UCSD-AML1 (cell line): ENCODE data around the gene UBE2F.
"Not testable (repeated sequence)": the region's sequence is repeated elsewhere in the genome, so short reads cannot be mapped to it uniquely, and the experiment has no call there.

Experiments
- DNase-seq: peaks from one replicate; lab custom pipeline; 2025; ENCODE audit not compliant: unreplicated experiment; lab: John Stamatoyannopoulos, UW

UBE2F gene

DNA sequence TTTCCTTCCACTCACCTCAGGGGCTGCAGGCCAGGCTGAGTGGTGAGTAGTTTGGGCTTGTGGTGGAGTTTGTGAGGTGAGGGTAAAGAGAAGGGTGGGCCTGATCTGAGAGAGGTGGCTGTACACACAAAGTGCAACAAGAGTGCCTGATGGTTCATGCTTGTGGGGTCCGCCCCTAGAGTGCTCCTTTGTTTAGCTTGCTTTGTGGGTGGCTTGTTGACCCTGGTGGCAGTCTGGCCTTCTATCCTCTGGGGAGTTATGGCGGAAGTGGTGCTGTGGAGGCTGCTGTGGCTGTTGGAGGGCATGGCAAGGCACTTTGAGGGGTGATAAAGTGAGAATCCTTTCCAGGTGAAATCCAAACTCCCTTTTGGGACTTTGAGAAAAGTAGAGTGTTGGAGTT is 10.6 kb downstream of the UBE2F start:
- DNase-seq, result no peak

DNA sequence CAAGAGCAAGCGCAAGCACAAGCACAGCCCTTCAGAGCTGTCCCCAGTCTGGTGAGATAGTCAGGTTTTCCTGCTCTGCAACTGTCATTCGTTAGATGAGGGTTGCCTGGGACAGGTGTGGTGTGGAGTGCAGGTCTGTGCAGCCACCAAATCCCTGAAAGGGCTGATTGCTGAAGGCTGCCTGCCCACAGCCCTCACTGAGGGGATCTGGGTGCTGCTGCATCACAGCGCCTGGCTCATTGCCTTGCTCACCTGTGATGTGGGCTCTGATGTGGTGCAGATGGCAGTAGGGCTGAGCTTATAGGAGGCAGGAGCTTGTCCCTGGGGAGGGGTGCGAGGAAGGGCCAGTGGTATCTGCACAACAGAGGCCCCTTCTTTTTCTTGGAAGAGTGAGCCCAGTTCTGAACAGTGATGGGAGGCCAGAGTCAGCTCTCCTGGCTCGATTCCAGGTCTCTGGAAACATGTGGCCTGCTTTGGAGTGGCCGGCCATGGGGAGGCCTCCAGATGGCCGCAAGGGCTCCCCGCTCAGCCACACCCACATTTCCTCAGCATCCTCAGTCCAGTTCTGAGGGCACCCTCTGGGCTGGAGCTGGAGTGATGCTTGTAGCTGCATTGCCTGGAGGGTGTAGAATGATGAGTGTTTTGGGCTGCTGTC is 11.4 kb downstream of the UBE2F start:
- no peak for DNase-seq

DNA sequence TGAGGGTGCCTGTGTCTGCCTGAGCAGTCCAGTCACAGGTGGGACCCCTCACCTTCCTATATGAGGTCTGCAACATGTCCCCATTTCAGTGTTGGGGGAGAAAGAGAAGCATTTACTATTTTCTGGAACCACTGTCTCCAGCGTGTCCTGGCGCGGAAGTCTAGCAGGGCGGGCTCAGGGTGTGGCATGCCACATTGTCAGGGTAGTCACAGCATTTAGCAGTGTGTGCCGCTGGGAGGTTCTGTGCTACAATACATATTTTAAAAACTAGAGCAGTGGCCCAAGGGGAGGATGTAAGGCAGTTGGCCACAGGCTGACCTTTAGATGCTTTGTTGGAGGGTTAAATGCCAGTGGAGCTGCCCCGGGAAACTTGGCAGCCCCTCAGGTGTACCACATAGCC is 12.5 kb downstream of the UBE2F start:
- no peak for DNase-seq

DNA sequence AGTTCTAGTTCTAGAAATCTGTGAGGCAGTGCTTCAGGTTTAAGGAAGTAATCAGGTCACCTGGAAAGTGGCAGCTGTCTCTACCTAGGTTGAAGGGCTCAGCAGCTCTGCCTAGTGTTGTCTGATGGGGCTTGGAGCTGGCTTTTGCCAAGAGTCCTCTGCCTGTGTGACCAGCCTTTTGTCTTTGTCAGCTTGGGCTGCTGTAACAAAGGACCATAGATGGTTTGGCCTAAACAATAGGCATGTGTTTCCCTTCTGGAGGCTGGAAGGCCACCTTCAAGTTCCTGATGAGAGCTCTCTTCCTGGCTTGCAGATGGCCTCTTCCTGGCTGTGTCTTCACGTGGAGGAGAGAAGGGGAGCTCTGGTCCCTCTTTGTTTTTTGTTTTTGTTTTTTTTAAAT is 13.3 kb downstream of the UBE2F start:
- DNase-seq, result no peak

DNA sequence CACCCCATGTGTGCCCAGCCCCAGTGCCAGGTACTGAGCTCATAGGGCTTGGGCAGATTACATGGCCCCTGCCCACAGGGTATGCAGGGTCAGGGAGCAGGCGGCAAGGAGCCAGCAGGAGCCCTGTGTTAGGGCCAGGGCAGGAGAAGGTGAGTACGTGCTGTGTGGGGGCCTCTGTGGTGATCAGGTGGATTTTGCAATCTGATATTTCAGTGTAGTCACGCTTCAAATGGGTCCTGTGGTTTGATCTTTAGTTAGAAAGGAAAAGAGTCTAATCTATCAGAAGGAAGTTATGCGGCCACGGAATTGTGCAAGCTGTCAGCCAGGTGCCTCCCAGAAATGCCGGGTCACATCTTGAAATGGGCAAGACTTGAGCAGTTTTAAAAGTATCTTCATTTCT is 13.9 kb downstream of the UBE2F start:
- no peak for DNase-seq

DNA sequence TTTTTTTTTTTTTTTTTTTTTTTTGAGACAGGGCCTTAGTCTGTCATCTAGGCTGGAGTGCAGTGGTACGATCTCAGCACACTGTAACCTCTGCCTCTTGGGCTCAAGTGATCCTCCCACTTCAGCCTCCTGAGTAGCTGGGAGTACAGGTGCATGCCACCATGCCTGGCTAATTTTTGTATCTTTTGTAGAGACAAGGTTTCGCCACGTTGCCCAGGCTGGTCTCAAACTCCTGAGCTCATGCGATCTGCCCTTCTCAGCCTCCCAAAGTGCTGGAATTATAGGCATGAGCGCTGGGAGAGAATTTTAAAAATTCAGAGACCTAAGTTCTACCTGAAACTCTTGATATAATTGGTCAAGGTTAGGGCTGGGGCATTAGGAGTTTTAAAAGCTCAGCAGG is 14.8 kb downstream of the UBE2F start:
- DNase-seq, result not testable (repeated sequence)

DNA sequence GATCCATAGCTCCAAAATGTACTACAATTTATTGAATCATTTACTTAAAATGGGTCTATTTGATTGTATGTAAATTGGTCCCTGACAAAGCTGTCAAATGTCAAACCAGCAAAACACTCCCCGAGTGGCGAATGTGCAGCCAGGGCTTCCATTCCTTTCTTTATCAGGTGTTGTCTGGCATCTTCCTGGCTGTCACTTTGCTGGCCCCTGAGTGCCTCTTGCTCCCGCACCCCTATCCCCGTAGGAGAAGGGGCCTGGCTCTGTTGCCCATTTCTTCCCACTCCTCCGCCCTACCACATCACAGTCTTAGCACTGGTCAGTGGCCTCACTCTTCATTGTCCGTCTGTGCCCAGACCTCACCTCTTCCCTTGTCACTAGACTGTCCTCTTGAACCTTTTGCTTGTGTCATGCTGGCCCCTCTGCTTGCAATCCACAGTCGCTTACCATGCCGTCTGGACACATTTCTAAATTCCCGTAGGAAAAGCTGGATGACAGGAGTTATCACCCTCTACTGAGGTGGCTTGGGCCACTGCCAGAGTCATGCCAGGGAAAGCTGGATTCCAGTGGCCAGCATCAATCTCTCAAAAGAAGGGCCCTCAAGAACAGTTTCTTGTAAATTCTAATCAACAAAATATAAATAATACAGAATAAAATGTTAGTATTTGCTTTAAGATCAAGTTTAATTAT is 15.4 kb downstream of the UBE2F start:
- no peak for DNase-seq

DNA sequence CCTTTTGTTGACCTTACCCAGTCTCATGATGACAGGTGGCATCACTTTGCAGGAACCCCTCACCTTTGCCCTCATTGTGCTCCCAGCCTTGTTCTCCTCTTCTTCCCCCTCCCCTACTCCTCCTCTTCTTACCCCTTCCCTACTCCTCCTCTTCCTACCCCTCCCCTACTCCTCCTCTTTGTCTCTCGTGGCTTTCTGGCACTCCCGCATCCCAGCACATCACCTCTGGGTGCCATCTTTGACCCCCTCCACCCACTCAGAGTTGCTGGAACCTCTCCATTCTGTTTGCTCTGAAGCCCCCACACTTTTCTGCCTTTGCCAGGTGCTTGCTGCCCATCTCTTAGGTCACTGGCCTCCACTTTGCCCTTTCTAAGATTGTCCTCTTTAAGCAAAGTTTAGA is 17.1 kb downstream of the UBE2F start:
- no peak for DNase-seq

DNA sequence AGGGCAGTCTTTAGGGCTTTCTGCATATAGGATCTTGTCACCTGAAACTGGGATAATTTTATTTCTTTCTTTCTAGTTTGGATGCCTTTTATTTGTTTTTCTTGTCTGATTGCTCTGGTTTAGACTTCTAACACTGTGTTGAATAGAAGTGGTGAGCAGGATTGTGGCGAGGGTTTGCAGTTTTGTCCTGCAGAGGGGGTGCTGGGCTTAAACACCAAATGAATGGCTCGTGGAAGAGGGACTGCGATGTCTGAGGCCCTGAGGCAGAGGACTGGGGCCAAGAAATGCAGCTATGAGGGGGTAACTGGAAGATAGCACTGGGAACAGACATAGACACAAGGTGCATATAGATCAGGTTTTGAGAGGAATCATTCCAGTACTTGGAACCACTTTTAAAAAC is 20.5 kb downstream of the UBE2F start:
- no peak for DNase-seq

DNA sequence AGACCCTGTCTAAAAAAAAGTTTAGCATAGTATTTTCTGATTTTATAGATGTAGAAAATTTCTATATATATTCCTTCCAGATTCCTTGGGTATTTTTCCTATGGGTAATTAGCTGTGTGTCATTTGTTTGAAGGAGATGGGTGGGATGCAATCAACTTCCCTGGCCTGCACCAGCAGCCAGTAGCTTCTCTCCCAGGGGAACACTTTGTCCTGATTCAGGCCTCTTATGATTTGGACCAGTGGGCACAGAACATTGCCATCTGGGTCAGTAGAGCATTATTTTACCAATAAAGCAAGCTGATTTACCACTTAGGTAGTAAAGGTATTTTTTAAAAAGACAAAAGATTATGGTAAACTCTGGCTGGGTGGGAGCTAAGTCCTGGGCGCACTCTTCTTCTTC is 26.9 kb downstream of the UBE2F start:
- DNase-seq, result no peak

DNA sequence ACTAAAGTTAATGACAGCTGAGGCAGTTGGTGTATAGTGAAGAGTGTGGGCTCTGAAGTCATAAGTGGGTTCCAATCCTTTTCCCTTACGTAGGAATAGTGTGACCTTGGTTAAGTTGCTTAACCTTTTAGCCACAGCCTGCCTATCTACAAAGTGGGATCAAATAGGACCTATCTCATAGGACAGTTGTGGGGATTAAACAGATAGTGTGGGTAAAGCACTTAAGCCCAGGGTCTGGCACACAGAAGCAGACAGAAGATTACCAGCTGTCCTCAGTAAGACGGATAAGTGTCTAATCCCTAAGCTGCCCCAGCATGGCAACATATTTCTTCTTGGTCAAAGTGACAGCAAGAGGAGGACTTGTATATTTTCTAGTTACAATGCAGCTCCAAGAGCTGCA is 28.2 kb downstream of the UBE2F start:
- no peak for DNase-seq

DNA sequence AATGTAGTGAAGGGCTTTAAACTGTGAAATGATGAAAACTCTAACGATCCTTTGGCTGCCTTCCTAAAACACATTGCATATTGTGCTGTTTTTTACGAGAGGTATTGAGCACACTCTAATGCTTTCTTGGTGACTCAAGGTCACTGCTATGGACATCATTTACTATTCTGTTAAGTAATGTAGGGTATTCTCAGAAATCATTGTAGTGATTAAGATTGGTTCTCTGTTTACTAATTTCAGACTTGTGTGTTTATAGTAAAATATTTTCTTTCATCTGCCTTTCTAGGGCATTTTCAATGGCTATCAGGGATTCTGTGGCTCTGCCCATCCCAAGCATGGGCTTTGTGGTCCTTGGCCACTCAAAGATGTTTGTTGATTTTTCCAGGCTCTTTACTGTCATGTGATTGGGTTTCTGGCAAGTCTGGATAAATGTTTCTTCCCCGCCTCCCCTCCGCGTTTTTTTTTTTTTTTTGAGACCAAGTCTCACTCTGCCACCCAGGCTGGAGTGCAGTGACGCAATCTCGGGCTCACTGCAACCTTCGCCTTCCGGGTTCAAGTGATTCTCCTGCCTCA is 29.3 kb downstream of the UBE2F start:
- DNase-seq, result no peak

DNA sequence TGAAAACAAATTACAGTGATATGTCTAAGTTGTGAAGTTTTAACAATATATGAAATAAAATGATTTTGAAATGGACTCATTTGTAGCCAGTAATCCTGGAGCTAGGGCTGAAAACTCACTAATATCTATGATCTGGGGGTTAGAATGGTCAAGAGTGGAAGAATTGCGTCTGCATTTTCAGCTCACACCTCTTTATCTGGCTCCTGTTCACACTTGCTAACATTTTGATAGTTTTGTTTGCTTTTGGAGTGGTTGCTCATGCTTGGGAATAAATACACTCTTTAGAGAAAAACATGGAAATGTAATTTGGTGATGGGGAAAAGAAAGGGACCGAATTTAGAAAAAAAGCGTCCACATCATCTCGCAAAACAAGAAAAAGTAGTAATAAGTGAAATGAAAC is 30.7 kb downstream of the UBE2F start:
- no peak for DNase-seq

DNA sequence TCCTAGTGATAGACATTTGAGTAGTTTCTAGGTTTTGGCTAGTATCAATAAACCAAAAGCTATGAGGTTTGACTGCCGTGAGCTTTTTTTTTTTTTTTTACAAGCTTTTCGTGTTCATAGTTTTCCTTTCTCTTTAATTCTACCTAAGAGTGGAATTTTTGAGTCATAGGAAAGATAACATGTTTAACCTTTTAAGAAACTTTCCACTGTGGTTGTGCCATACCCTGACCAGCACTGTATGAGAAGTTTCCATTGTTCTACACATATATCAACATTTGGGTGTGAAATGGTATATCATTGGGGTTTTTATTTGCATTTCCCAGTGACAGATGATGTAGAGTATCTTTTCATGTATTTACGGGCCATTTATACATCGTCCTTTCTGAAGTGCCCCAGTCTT is 31.7 kb downstream of the UBE2F start:
- no peak for DNase-seq

DNA sequence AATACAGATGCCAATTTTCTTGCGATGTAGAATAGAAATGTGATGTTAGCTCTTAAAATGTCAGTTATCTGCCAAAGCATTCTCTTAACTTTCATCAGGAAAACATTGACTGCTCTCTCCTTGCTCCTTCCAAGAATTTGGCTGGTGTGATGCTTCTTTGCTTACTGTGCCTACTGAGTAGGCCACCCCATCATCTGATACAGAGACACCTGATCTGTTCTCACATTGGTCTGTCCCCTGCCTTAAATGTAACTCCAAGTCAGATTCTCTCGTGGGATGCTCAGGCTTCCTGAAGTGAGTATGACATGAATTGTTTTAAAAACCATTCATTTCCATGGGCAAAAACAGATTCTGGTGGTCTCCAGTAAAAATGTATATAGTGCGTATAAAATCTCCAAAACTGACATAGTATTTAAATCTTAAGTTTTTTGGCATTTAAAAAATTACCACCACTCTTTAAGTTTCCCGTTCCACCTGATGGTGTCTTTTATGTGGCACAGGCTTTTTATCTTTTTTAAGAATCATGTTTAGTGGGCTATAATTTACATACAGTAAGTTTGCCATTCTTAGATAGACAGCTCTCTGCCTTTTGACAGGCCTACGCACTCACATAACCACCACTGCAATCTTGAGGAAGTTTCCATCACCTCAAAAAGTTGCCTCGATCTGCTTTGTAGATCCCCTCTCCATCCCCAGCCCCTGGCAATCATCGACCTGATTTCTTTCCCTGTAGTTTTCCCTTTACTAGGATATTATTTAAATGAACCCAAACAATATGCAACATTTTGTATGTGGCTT is 36.6 kb downstream of the UBE2F start:
- no peak for DNase-seq

DNA sequence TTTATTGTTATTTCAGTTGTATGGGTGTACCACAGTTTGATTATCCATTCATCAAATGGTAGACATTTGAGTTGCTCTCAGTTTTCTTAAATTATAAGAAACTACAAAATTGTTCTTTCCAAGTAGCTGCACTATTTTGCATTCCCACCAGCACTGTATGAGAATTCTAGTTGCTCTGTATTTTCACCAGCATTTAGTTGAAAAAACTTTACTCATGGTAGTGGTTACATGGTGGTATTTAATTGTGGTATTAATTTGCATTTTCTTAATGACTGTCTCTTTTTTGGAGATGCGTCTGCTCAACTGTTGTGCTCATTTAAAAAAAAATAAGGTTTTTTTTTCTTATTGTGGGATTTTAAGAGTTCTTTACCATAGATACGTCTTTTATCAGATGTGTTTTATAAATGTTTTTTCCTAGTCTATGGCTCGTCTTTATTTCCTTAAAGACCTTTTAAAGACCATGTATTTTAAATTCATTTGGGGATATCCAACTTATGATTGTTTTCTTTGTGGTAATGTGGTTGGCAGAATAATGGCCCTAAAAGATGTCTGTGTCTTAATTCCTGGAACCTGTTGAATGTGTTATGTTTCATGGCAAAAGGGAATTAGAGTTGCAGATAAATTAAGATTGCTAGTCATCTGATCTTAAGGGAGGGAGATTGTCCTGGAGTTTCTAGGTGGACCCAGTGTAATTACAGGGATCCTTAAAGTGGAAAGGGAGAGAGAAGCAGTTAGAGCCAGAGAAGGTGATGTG is 37.4 kb downstream of the UBE2F start:
- DNase-seq, result no peak

DNA sequence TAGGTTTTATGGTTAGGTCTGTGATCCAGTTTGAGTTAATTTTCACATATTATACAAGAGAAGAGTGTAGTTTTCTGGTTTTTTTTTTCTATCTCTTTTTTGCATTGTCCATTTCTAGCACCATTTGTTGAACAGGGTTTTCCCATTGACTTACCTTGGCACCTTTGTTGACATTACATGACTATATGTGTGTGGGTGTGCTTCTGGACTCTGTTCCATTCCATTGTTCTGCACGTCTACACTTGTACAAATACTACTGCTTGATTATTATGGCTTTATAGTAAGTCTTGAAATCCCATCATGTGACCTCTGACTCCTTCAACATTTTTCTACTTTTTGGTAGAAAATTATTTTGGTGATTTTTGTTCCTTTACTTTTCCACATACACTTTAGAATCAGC is 38.7 kb downstream of the UBE2F start:
- no peak for DNase-seq

DNA sequence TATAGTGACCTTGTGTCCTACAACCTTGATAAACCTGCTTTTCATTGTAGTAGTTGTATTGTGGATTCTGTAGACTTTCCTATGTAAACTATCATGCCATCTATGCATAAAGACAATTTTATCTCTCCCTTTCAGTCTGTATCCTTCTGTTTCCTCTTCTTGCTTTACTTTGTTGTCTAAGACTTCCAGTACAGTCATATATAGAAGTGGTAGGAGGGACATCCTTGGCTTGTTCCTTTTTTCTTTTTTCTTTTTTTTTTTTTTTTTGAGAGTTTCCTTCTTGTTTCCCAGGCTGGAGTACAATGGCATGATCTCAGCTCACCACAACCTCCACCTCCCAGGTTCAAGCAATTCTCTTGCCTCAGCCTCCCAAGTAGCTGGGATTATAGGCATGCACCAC is 39.7 kb downstream of the UBE2F start:
- no peak for DNase-seq

DNA sequence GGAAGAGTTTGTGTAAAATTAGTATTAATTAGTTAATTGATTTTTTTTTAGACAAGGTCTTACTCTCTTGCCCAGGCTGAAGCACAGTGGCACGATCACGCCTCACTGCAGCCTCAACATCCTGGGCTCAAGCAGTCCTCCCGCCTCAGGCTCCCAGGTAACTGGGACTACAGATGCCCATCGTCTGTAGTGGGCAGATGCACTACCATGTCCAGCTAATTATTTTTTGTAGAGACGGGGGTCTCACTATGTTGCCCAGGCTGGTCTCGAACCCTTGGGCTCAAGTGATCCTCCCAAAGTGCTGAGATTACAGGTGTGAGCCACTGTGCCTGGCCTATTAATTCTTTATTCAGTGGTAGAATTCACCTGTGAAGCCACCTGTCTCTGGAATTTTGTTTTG is 41.1 kb downstream of the UBE2F start:
- DNase-seq, result no peak

DNA sequence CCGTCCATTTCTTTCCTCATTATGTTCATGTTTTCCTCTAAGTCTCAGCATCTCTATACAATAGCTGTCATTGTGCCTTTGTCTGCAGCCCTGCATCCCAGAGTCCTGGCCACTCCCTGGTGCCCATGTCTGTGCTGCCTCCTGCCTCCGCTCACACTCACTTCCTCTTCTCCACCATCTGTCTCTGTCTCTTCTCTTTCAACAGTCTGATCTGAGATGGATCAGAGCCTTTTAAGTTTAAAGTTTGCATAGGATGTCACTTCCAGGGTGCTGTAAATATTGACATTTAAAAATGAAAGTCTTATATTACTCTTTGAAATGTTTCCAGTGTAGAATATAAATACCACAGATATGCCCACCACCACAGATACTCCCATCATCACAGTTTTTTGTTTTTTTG is 42.7 kb downstream of the UBE2F start:
- DNase-seq, result no peak

DNA sequence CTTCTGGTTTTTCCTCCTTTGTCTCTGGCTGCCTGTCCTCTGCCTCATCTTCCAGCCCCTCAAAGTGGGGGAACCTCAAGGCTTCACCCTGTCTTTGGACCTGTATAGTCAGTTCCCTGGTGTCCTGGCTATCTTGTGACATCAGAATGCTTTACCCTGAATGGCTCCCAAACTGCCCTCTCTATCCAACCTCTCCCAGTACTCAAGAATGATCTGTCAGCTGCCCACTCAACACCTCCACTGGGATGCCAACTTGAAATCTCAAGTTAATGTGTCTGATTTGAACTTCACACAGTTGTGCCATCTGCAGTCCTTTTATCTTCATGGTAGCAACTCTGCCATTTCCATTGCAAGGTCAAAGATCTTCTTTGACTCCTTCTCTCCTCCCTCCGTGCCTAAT is 43.8 kb downstream of the UBE2F start:
- DNase-seq, result no peak
